GM11168 (cell line): ENCODE measurements around the gene PTGIS.

Experiments used
- in situ Hi-C: fragments of 300-500 bp; cut with MboI; formaldehyde crosslinking; loops from one replicate; pipeline ENCODE4 v1.12.0; 2022; ENCODE audit warnings: low sequenced_read_pairs; ENCODE audit not compliant: unreplicated experiment

The PTGIS gene

GRCh38 chr20:49460916-49461315 lies 107.0 kb downstream of the PTGIS start:
- in situ Hi-C loops, result no loop called here

- in situ Hi-C loops, result no loop called here
Observed at GRCh38 chr20:49460131-49460530, 107.8 kb downstream of the PTGIS start.

DNA sequence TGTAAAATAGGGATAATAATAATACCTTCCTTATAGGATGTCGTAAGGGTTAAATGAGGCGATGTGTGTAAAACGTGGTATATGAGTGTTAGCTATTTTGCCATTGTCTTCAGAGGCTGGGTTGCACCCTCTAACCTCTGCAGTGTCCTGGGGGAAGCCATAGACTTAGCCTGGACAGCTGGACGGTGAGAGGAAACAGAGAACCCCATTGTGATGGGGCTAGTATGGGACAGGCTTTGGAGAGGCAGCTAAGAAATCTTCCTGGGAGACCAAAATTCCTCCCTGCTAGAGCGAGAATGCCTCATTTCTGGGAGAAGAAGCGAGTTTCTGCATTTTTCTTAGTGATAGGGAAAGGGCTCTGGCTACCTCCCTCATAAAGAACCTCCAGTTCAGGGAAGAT lies 108.3 kb downstream of the PTGIS start:
- in situ Hi-C loops, result no loop called here

- in situ Hi-C loops, result no loop called here
Observed at GRCh38 chr20:49457444-49457843, 110.5 kb downstream of the PTGIS start.

GRCh38 chr20:49456646-49457045 lies 111.3 kb downstream of the PTGIS start:
- in situ Hi-C loops, result no loop called here

- in situ Hi-C loops, result no loop called here
Observed at GRCh38 chr20:49455691-49456090, 112.2 kb downstream of the PTGIS start.
